ENCODE measurements around the gene DLG5.
A peak's percentile ranks its signal among the peaks of the same experiment; 100 is the strongest.
"Not testable (repeated sequence)": the region's sequence is repeated elsewhere in the genome, so short reads cannot be mapped to it uniquely, and the experiment has no call there.

The DLG5 gene

DNA sequence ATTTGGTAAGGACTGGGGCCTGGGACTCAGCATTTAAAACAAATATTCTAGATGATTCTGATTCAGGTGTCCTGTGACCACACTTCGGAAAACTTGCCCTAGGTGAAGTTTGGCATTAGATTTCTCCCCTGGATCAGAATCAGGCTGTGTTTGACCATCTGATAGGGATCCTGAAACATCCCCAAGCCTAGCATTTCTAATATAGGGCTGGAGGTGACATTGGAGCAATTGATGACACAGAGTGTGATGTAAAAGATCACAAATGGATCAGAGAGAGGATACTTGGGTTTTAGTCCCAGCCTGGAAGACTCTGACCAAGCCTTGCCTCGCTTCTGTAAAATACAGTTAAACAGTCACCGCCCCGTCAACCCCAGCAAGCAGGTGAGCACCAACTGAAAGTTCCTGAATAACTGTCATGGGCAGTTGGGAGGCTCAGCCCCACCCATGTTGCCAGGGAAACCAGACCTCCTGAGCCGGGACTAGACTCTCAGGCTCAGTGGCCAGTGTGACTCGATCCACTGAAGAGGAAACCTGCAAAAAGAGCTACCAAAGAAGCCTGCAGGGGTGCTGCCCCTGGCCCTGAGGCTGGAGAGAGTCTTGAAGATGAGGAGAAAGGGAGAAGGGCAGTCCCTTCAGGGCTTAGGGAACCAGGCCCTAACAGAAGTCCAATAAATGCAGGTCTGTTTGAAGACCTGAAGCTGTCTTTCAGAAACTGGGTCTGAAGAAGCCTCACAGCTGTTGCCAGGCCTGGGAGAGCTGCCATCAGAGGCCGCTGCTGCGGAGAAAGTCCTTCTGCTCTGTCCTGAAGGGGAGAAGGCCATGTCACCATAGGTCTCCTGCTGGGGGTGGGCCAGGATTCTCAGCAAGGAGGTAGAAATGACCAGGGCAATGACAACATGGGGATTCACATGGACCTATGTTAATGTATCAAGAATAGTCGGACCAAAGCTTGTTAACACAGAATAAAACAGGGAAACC is 162.8 kb downstream of the DLG5 start:
- H2AFZ ChIP-seq (ENCODE audit: low read depth, low read length): no peak overlapping the region
- no peak overlapping the region for H3K23ac ChIP-seq (ENCODE audit: low read length in 2 of 2)
- H2BK12ac ChIP-seq (ENCODE audit: low read length in 2 of 2): no peak overlapping the region
- no peak overlapping the region for H3K9ac ChIP-seq (ENCODE audit: low read length)
- no peak overlapping the region for H3K4ac ChIP-seq (ENCODE audit: low read depth in 1 of 2, low read length in 2 of 2)
- 84% methylated on average over 9 of the region's 9 CpGs for WGBS
- no peaks in the 10 kb centered on the region for H3K79me1 ChIP-seq (replicated peaks; ENCODE audit: low read length, poor library complexity, severe bottlenecking)
- H3K36me3 ChIP-seq (ENCODE audit: control insufficient read depth in 1 of 2, insufficient read depth in 2 of 2, low read depth in 1 of 2, low read length in 2 of 2): no peaks in the 10 kb centered on the region
- H3K4me1 ChIP-seq (ENCODE audit: control insufficient read depth, insufficient read depth, low read depth, low read length): no peaks in the 10 kb centered on the region
- DNase-seq: no peak
- H4K91ac ChIP-seq (ENCODE audit: low read length): no peak overlapping the region
- no peak overlapping the region for H3K18ac ChIP-seq (ENCODE audit: low read depth in 1 of 2, low read length in 2 of 2)
- H2BK15ac ChIP-seq (ENCODE audit: low read depth, poor library complexity, severe bottlenecking): no peak overlapping the region
- no peak overlapping the region for H2BK5ac ChIP-seq (ENCODE audit: low read depth, low read length, poor library complexity, severe bottlenecking)
- no peak overlapping the region for H4K8ac ChIP-seq (ENCODE audit: low read length)
- H2AK5ac ChIP-seq (ENCODE audit: low read length, severe bottlenecking): no peak overlapping the region
- no peak overlapping the region for H3K14ac ChIP-seq (ENCODE audit: low read length in 2 of 2)
- H3K27me3 ChIP-seq (ENCODE audit: control insufficient read depth in 1 of 2, insufficient read depth in 1 of 2, low read length in 2 of 2): no peaks in the 10 kb centered on the region
- H3K9me3 ChIP-seq (ENCODE audit: control insufficient read depth, low read length): no peaks in the 10 kb centered on the region
- no peak overlapping the region for H3K27ac ChIP-seq (ENCODE audit: low read length, poor library complexity, severe bottlenecking)
- no peak overlapping the region for H3K4me3 ChIP-seq (ENCODE audit: insufficient read depth in 1 of 2, low read depth in 1 of 2, low read length in 2 of 2)
- no peak overlapping the region for H2BK120ac ChIP-seq (ENCODE audit: low read depth, low read length)
- no peak overlapping the region for H3K4me2 ChIP-seq (ENCODE audit: low read length, poor library complexity, severe bottlenecking)

DNA sequence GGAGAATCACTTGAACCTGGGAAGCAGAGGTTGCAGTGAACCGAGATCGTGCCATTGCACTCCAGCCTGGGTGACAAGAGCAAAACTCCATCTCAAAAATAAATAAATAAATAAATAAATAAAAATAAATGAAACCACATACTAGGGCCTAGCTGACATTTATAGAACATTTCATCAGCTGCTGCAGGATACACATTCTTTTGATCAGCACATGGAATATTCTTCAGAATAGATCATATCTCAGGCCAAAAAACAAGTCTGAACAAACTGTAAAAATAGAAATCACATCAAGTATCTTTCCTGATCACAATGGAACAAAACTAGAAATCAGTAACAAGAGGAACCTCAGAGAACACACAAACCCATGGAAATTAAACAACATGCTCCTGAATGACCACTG is 168.1 kb downstream of the DLG5 start:
- not testable (repeated sequence) for H2BK15ac ChIP-seq (ENCODE audit: low read depth, poor library complexity, severe bottlenecking); H3K9ac ChIP-seq (ENCODE audit: low read length); H2BK5ac ChIP-seq (ENCODE audit: low read depth, low read length, poor library complexity, severe bottlenecking); H3K4ac ChIP-seq (ENCODE audit: low read depth in 1 of 2, low read length in 2 of 2); H3K14ac ChIP-seq (ENCODE audit: low read length in 2 of 2); H2BK12ac ChIP-seq (ENCODE audit: low read length in 2 of 2); H2BK120ac ChIP-seq (ENCODE audit: low read depth, low read length); H3K27ac ChIP-seq (ENCODE audit: low read length, poor library complexity, severe bottlenecking); H3K4me3 ChIP-seq (ENCODE audit: insufficient read depth in 1 of 2, low read depth in 1 of 2, low read length in 2 of 2); H4K91ac ChIP-seq (ENCODE audit: low read length); H3K36me3 ChIP-seq (ENCODE audit: control insufficient read depth in 1 of 2, insufficient read depth in 2 of 2, low read depth in 1 of 2, low read length in 2 of 2); H2AK5ac ChIP-seq (ENCODE audit: low read length, severe bottlenecking); H3K79me1 ChIP-seq (replicated peaks; ENCODE audit: low read length, poor library complexity, severe bottlenecking); H3K4me1 ChIP-seq (ENCODE audit: control insufficient read depth, insufficient read depth, low read depth, low read length); H3K23ac ChIP-seq (ENCODE audit: low read length in 2 of 2); H3K27me3 ChIP-seq (ENCODE audit: control insufficient read depth in 1 of 2, insufficient read depth in 1 of 2, low read length in 2 of 2); DNase-seq; H2AFZ ChIP-seq (ENCODE audit: low read depth, low read length); H3K9me3 ChIP-seq (ENCODE audit: control insufficient read depth, low read length); H4K8ac ChIP-seq (ENCODE audit: low read length); H3K4me2 ChIP-seq (ENCODE audit: low read length, poor library complexity, severe bottlenecking); H3K18ac ChIP-seq (ENCODE audit: low read depth in 1 of 2, low read length in 2 of 2)
- WGBS: no CpG with 5 or more reads among the region's 2 CpGs

DNA sequence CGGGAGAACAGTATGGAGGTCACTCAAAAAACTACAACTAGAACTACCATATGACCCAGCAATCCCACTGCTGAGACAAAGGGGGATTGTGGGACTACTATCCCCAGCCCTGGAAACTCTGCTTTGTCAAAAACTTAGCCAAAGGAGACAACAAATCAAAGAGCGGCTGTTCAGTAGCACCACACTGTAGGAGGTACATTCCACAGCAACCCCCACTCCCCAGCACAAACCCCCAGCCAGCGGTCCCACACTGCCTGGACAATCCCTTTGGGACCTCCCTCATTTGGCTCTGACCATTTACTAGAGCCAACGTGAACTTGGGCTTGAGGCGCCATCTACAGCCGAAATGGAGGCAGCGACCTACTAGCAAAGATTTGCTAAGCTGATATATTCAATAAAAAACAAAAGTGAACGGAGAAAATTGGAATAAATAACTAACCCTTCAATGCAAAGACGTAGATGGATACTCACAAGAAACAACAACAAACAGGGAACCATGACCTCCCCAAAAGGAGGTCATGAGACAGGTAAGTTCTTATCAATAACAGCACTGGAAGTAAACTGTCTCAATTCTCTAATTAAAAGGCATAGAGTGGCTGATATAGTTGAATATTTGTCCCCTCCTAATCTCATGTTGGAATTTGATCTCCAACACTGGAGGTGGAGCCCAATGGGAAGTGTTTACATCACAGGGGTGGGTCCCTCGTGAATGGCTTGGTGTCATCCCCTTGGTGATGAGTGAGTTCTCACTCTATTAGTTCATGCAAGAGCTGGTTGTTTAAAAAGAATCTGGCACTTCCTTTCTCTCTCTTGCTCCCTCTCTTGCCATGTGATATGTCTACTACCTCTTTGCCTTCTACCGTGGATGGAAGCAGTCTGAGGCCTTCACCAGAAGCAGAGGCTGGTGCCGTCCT is 170.0 kb downstream of the DLG5 start:
- DNase-seq: peak; percentile 80
- H3K4ac ChIP-seq (ENCODE audit: low read depth in 1 of 2, low read length in 2 of 2): no peak overlapping the region
- WGBS: 18% methylated on average over 6 of the region's 12 CpGs

More for the DNA sequence above, 170.0 kb downstream of the DLG5 start:
- H3K4me3 ChIP-seq (ENCODE audit: insufficient read depth in 1 of 2, low read depth in 1 of 2, low read length in 2 of 2): peak overlapping the region in 1 of 2 experiments; percentile 43
- no peaks in the 10 kb centered on the region for H3K79me1 ChIP-seq (replicated peaks; ENCODE audit: low read length, poor library complexity, severe bottlenecking)
- no peak overlapping the region for H4K8ac ChIP-seq (ENCODE audit: low read length)
- no peak overlapping the region for H4K91ac ChIP-seq (ENCODE audit: low read length)
- H2BK120ac ChIP-seq (ENCODE audit: low read depth, low read length): no peak overlapping the region
- peak overlapping the region; percentile 36 for H2AFZ ChIP-seq (ENCODE audit: low read depth, low read length)
- no peak overlapping the region for H3K23ac ChIP-seq (ENCODE audit: low read length in 2 of 2)
- no peaks in the 10 kb centered on the region for H3K9me3 ChIP-seq (ENCODE audit: control insufficient read depth, low read length)
- H3K27me3 ChIP-seq (ENCODE audit: control insufficient read depth in 1 of 2, insufficient read depth in 1 of 2, low read length in 2 of 2): no peaks in the 10 kb centered on the region
- H3K4me1 ChIP-seq (ENCODE audit: control insufficient read depth, insufficient read depth, low read depth, low read length): peaks cover 2% of the 10 kb centered on the region
- no peak overlapping the region for H2AK5ac ChIP-seq (ENCODE audit: low read length, severe bottlenecking)
- H3K18ac ChIP-seq (ENCODE audit: low read depth in 1 of 2, low read length in 2 of 2): peak overlapping the region in 1 of 2 experiments; percentile 18
- H2BK15ac ChIP-seq (ENCODE audit: low read depth, poor library complexity, severe bottlenecking): no peak overlapping the region
- no peaks in the 10 kb centered on the region for H3K36me3 ChIP-seq (ENCODE audit: control insufficient read depth in 1 of 2, insufficient read depth in 2 of 2, low read depth in 1 of 2, low read length in 2 of 2)
- H3K14ac ChIP-seq (ENCODE audit: low read length in 2 of 2): no peak overlapping the region
- peak overlapping the region in 1 of 2 experiments; percentile 84 for H2BK12ac ChIP-seq (ENCODE audit: low read length in 2 of 2)
- peak overlapping the region; percentile 40 for H3K4me2 ChIP-seq (ENCODE audit: low read length, poor library complexity, severe bottlenecking)
- peak overlapping the region; percentile 76 for H3K9ac ChIP-seq (ENCODE audit: low read length)
- H3K27ac ChIP-seq (ENCODE audit: low read length, poor library complexity, severe bottlenecking): no peak overlapping the region
- H2BK5ac ChIP-seq (ENCODE audit: low read depth, low read length, poor library complexity, severe bottlenecking): peak overlapping the region; percentile 68
